ENCODE data around the gene ZNF182. TPM values are rescaled to one million over a fixed set of nuclear protein-coding genes. Genes with fewer than 3 reads are reported as not detected.

ZNF182 gene
- total and polyA plus RNA-seq, 2 of the 13 experiments (the other 11 are each of a cell fraction or from before 2014, with no cell fraction given), result 2.1 to 4.5 TPM

GRCh38 chrX:48025561-48025960 lies 21.8 kb upstream of the ZNF182 start:
- 0% methylated on average over 6 of the region's 7 CpGs for WGBS (ENCODE audit: low lambda C conversion rate)
- CTCF ChIA-PET (ENCODE audit: low intra/inter-chr PET ratio, low total read pairs), result interaction anchor here (0.9 to 3.6 kb wide), 6 partner anchors 66 to 201 kb away, joined by 3 to 94 read pairs (median 18); partner anchors contain the start of gene ZNF81

More at GRCh38 chrX:48025561-48025960, 21.8 kb upstream of the ZNF182 start:
- no peak overlapping the region for H2AFZ ChIP-seq (ENCODE audit: low read length)
- in situ Hi-C loops (cut with HindIII; ENCODE audit: extremely low pct_ligation_motif_present, low pct_unique_long_range_greater_than_20kb), result loop anchor here (5.0 to 10.0 kb wide), 3 partner anchors 61 to 193 kb away; no protein-coding TSS in a partner anchor
- 0 out of 2 replicates have a peak, but pooled peaks cover 6% of the 10 kb centered on the region for H3K4me1 ChIP-seq (ENCODE audit: insufficient read depth, low read length)
- H3K4me3 ChIP-seq (replicated peaks in 1 of 3; ENCODE audit: insufficient read depth in 1 of 3, low read depth in 2 of 3, low read length in 3 of 3), result no peak overlapping the region
- no peaks in the 10 kb centered on the region for H3K9me3 ChIP-seq (ENCODE audit: low read length)
- H3K79me2 ChIP-seq (ENCODE audit: insufficient read depth, low read length), result no peaks in the 10 kb centered on the region
- intact Hi-C loops (cut with micrococcal nuclease; ENCODE audit: unreplicated experiment), result loop anchor here (2.0 kb wide), 1 partner anchor 67 kb away; no protein-coding TSS in a partner anchor
- no TSS peak for BruUV-seq (replicated peaks)
- ATAC-seq, result peak; percentile 72
- no peak overlapping the region for H3K9ac ChIP-seq (ENCODE audit: insufficient read depth, low read depth, low read length)
- peak; percentile 84 for FAIRE-seq
- H3K27me3 ChIP-seq (ENCODE audit: control insufficient read depth in 1 of 2, insufficient read depth in 2 of 2, low read length in 2 of 2), result no peaks in the 10 kb centered on the region; a peak in 1 of 5 replicates
- DNase-seq (ENCODE audit: low spot score), result peak; percentile 56
- no peaks in the 10 kb centered on the region for H4K20me1 ChIP-seq (ENCODE audit: insufficient read depth, low read length)
- no peaks in the 10 kb centered on the region for H3K36me3 ChIP-seq (replicated peaks in 1 of 2; ENCODE audit: control insufficient read depth in 1 of 2, insufficient read depth in 2 of 2, low read length in 2 of 2)
- peak; percentile 68 for TF ChIP-seq STAG1 (CRISPR knock-in tag; IDR thresholded peaks at IDR 0.05)
- no peak for TF ChIP-seq HOXA3 (CRISPR knock-in tag; IDR thresholded peaks at IDR 0.05)
- no peak for TF ChIP-seq AFF4 (CRISPR knock-in tag; IDR thresholded peaks at IDR 0.05)
- peak; percentile 52 for TF ChIP-seq RAD21 (CRISPR knock-in tag; IDR thresholded peaks at IDR 0.05)
- no peak for TF ChIP-seq NR0B2 (CRISPR knock-in tag; IDR thresholded peaks at IDR 0.05)
- peak; percentile 74 for TF ChIP-seq CTCF (CRISPR knock-in tag; IDR thresholded peaks at IDR 0.05)
- TF ChIP-seq SMC3 (IDR thresholded peaks at IDR 0.05; ENCODE audit: low read length), result peak; percentile 64; the same call in 1 of the 2 replicates
- TF ChIP-seq XRCC5 (optimal IDR thresholded peaks at IDR 0.05; ENCODE audit: low read length), result peak; percentile 49
- peak overlapping the region; percentile 32; the same call in 1 of the 2 replicates for H3K4me2 ChIP-seq (ENCODE audit: low read depth, low read length)
- POLR2A ChIA-PET, result no interaction called here
- no peak overlapping the region for H3K27ac ChIP-seq (ENCODE audit: extremely low read length, insufficient read depth, low read length)
